Left lung (tissue), 10 donors: Measurements from ENCODE around the gene FTO. TPM values are rescaled to one million over a fixed set of nuclear protein-coding genes. Genes with fewer than 3 reads are reported as not detected.
A peak's percentile ranks its signal among the peaks of the same experiment; 100 is the strongest.

Experiments
- ATAC-seq: fragments of 200-7000 bp; cut with Tn5 transposase; one replicate; pipeline ENCODE4 v1.9.1; 2020; ENCODE audit warnings: moderate library complexity
- DNase-seq, 4 donors: peaks; one replicate each; pipeline ENCODE4 v3.0.0-alpha.2; 2013 to 2020
- H3K27ac ChIP-seq, 2 donors: fragments of 200-600 bp; sonication (generic) in 1 of 2; one replicate each; pipeline versions ENCODE4 v1.5.0 to v1.8.0; 2020 to 2021
- H3K27me3 ChIP-seq, 2 donors: fragments of 200-600 bp; sonication (generic) in 1 of 2; one replicate each; pipeline versions ENCODE4 v1.5.0 to v1.8.0; 2020 to 2021
- H3K36me3 ChIP-seq, 2 donors: fragments of 200-600 bp; sonication (generic) in 1 of 2; one replicate each; pipeline versions ENCODE4 v1.5.0 to v1.8.0; 2020 to 2021
- H3K4me1 ChIP-seq, 2 donors: fragments of 200-600 bp; one replicate each; pipeline ENCODE4 v1.8.0; 2021
- H3K4me3 ChIP-seq, 2 donors: fragments of 200-600 bp; sonication (generic) in 1 of 2; one replicate each; pipeline versions ENCODE4 v1.5.0 to v1.8.0; 2020 to 2021; ENCODE audit warnings: mild to moderate bottlenecking in 1 of 2
- H3K9me3 ChIP-seq, 2 donors: fragments of 200-600 bp; sonication (generic) in 1 of 2; one replicate each; pipeline versions ENCODE4 v1.5.0 to v1.8.0; 2020 to 2021
- intact Hi-C, 2 donors: fragments of 100-400 bp; cut with DNase I; formaldehyde crosslinking; loops; one replicate each; pipeline versions ENCODE4 v1.11.2 to v1.14.2; 2022
- polyA plus RNA-seq, 6 donors: library from polyadenylated mRNA; unstranded; fragments of 120-200 nt; gene quantifications; one replicate each; pipeline ENCODE4 v1.2.1, GENCODE V29; 2013; ENCODE audit not compliant: insufficient read length in 6 of 6
- total RNA-seq, 2 donors: library from RNA; stranded (reverse); fragmentation: NEBNext Ultra II Directional; extraction: Animal tissue kit (Norgen Biotek cat#: 25700); gene quantifications; one replicate each; pipeline ENCODE4 v1.2.1, GENCODE V29; 2021
- TF ChIP-seq, protein P1 (sequence below), 2 donors: fragments of 200-600 bp; sonication (generic) in 1 of 2; IDR thresholded peaks; one replicate each; pipeline versions ENCODE4 v1.5.0 to v1.8.0; 2021; ENCODE audit warnings: antibody characterized with exemption in 2 of 2
- donor health status: DM: no; HTN: yes; CAD: no.
- donor health status: DM: no; HTN: no; CAD: no.

FTO gene
- total and polyA plus RNA-seq, 8 donors = 69.0 to 99.6 (median 90.7) TPM

- ATAC-seq (peak; percentile 92), DNase-seq (peak in 2 of 4 donors; percentile 49 to 55)
- Histone ChIP-seq H3K4me3 (no peak overlapping the region), H3K9me3 (no peaks in the 10 kb centered on the region), H3K27ac (peak overlapping the region in 1 of 2 donors; percentile 15), H3K27me3 (no peaks in the 10 kb centered on the region), H3K4me1 (peaks cover 0 to 10% of the 10 kb centered on the region in 2 donors), H3K36me3 (no peaks in the 10 kb centered on the region)
- TF ChIP-seq, protein P1, sequence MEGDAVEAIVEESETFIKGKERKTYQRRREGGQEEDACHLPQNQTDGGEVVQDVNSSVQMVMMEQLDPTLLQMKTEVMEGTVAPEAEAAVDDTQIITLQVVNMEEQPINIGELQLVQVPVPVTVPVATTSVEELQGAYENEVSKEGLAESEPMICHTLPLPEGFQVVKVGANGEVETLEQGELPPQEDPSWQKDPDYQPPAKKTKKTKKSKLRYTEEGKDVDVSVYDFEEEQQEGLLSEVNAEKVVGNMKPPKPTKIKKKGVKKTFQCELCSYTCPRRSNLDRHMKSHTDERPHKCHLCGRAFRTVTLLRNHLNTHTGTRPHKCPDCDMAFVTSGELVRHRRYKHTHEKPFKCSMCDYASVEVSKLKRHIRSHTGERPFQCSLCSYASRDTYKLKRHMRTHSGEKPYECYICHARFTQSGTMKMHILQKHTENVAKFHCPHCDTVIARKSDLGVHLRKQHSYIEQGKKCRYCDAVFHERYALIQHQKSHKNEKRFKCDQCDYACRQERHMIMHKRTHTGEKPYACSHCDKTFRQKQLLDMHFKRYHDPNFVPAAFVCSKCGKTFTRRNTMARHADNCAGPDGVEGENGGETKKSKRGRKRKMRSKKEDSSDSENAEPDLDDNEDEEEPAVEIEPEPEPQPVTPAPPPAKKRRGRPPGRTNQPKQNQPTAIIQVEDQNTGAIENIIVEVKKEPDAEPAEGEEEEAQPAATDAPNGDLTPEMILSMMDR (IDR thresholded peaks at IDR 0.05) = no peak
- intact Hi-C loops = no loop called here
Measured at GRCh38 chr16:53991754-53992378, 287.9 kb downstream of the FTO start.

GRCh38 chr16:53995378-53995777 is 291.4 kb downstream of the FTO start:
- peaks cover 0 to 10% of the 10 kb centered on the region in 2 donors for H3K4me1 ChIP-seq
- TF ChIP-seq, protein P1 (IDR thresholded peaks at IDR 0.05) = no peak
- H3K27me3 ChIP-seq = no peaks in the 10 kb centered on the region
- ATAC-seq (no peak), DNase-seq (no peak)
- intact Hi-C loops = no loop called here
- H3K9me3 ChIP-seq = no peaks in the 10 kb centered on the region
- no peak overlapping the region for H3K27ac ChIP-seq
- no peak overlapping the region for H3K4me3 ChIP-seq
- H3K36me3 ChIP-seq = no peaks in the 10 kb centered on the region

DNA sequence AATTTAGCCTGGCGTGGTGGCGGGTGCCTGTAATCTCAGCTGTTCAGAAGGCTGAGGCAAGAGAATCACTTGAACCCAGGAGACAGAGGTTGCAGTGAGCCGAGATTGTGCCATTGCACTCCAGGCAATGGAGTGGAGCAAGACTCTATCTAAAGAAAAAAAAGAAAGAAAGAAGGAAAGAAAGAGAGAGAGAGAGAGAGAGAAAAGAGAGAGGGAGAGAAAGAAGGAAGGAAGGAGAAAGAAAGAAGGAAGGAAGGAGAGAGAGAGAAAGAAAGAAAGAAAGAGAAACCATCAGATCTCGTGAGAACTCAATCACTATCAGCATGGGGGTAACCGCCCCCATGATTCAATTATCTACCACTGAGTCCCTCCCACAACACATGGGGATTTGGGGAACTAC is 293.0 kb downstream of the FTO start:
- peaks cover 0 to under 1% of the 10 kb centered on the region in 2 donors for H3K4me1 ChIP-seq
- H3K4me3 ChIP-seq = no peak overlapping the region
- TF ChIP-seq, protein P1 (IDR thresholded peaks at IDR 0.05) = no peak
- intact Hi-C loops = no loop called here
- H3K27ac ChIP-seq = no peak overlapping the region
- no peaks in the 10 kb centered on the region for H3K27me3 ChIP-seq
- no peak for ATAC-seq
- no peak for DNase-seq
- H3K9me3 ChIP-seq = no peaks in the 10 kb centered on the region
- H3K36me3 ChIP-seq = no peaks in the 10 kb centered on the region

GRCh38 chr16:53998024-53998810 is 294.3 kb downstream of the FTO start:
- Histone ChIP-seq H3K4me3 (no peak overlapping the region), H3K27ac (no peak overlapping the region), H3K27me3 (no peaks in the 10 kb centered on the region), H3K9me3 (no peaks in the 10 kb centered on the region), H3K4me1 (no peaks in the 10 kb centered on the region), H3K36me3 (no peaks in the 10 kb centered on the region)
- no peak for DNase-seq
- TF ChIP-seq, protein P1 (IDR thresholded peaks at IDR 0.05) = no peak
- ATAC-seq = no peak
- intact Hi-C loops = no loop called here

DNA sequence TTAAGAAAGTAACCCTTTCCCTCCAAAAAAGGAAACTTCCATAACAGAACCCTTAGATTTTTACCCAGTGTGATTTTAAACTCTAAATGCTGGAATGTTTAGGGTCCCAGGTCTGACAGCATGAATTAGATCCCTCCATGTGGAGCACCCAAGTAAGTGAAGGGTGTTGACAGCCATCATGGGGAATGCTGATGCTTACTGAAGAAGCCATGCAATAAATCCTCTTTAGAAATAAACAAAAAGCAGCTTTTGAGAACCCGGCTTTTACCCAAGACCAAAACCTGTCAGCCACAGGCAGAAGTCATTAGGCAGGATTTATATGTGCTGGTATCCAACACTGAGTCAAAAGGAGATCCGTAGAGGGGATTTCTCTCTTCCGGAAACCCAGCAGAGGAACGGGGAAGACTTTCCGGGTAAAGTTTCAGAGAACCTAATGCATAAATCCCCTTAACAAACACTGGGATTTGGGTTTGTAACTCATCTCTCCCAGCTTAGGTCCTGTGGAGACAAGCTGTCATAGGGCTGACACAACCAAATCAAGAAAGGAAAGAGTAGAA is 295.1 kb downstream of the FTO start:
- Histone ChIP-seq H3K4me1 (no peaks in the 10 kb centered on the region), H3K27me3 (no peaks in the 10 kb centered on the region), H3K27ac (no peak overlapping the region), H3K4me3 (no peak overlapping the region), H3K9me3 (no peaks in the 10 kb centered on the region), H3K36me3 (no peaks in the 10 kb centered on the region)
- TF ChIP-seq, protein P1 (IDR thresholded peaks at IDR 0.05) = no peak
- no peak for ATAC-seq
- intact Hi-C loops = no loop called here
- no peak for DNase-seq
